Mammary epithelial cell (primary cell): ENCODE results near the gene VDR.

Experiments
- CTCF ChIP-seq, 2 donors: IDR thresholded peaks in 1 of 2; conservative IDR thresholded peaks in 1 of 2; 2 replicates each; pipeline ENCODE4 v1.5.1; 2011 to 2012; ENCODE audit warnings: inconsistent platforms in 2 of 2, low read length in 2 of 2, mild to moderate bottlenecking in 2 of 2, control low read depth in 1 of 2, low read depth in 1 of 2; ENCODE audit not compliant: insufficient read depth in 1 of 2; ENCODE audit errors: extremely low read depth in 1 of 2
- EZH2 ChIP-seq: IDR thresholded peaks from 2 replicates; pipeline ENCODE4 v1.6.1; 2012; ENCODE audit warnings: low read length, inconsistent platforms, borderline replicate concordance

GRCh38 chr12:47947341-47947740 is 42.5 kb upstream of the VDR start:
- no peak for TF ChIP-seq CTCF (conservative IDR thresholded peaks at IDR 0.05 in 1 of 2, IDR thresholded peaks at IDR 0.05 in 1 of 2; ENCODE audit: extremely low read depth in 1 of 2, insufficient read depth in 1 of 2, low read depth in 1 of 2, low read length in 2 of 2)
- no peak for TF ChIP-seq EZH2
